AG04449 (cell line): ENCODE results near the gene FSD1.
A peak's percentile ranks its signal among the peaks of the same experiment; 100 is the strongest.

Source experiments
- CTCF ChIA-PET: fragments of 350-600 bp; formaldehyde crosslinking; extraction: SDS; loops from one replicate; lab custom pipeline; 2021; ENCODE audit warnings: antibody characterized with exemption; lab: Yijun Ruan, JAX
- POLR2A ChIA-PET: fragments of 400-600, 350-600 bp; formaldehyde crosslinking; extraction: SDS; loops from one replicate; lab custom pipeline; 2020; ENCODE audit warnings: antibody characterized with exemption, inconsistent platforms; lab: Yijun Ruan, JAX
- DNase-seq: peaks from one replicate; pipeline ENCODE4 v3.0.0-alpha.2; 2010; ENCODE audit warnings: low read depth, low spot score
- H3K4me3 ChIP-seq: 2 replicates; pipeline ENCODE4 v1.5.1; 2011; ENCODE audit warnings: low read depth, mild to moderate bottlenecking, control low read depth, low read length
- TF ChIP-seq, protein P1 (sequence below): IDR thresholded peaks from one replicate; pipeline ENCODE4 v1.5.1; 2011; ENCODE audit warnings: mild to moderate bottlenecking, moderate library complexity, low read length, control low read depth, inconsistent platforms; ENCODE audit not compliant: insufficient read depth; ENCODE audit errors: missing control alignments

FSD1 gene

DNA sequence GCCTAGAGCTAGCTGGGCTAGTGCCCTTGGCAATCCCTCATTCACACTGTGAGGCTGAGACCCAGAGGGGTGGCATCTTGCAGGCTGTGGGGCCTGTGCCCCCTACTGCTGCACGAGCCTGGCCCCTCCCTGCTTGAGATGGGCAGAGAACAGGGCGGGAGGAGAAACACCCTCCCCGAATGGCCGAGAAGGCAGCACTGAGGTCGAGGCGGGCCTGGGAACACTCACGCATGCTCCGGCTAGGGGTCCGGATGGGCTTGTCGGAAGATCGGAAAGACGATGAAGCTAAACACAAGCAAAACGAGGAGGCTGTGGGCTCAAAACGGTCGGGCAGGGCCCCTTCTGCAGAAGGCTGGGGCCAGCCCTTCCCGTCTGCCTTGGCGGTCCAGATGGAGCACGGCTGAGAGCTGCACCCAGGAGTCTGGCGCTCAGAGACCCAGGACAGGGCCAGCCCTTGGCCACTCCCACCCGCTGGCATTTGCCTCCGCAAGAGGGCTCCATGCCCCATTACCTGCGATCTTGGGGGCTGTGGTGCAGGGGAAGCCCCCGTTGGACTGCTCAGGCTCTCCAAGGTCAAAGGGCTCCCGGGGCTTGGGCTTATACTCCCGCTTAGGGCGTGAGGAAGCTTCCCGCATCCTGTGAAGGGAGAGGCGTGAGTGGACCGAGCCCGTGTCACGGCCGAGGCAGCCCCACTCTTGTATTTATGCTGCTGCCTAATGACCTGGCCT is 57.9 kb downstream of the FSD1 start:
- DNase-seq = no peak
- TF ChIP-seq, protein P1, sequence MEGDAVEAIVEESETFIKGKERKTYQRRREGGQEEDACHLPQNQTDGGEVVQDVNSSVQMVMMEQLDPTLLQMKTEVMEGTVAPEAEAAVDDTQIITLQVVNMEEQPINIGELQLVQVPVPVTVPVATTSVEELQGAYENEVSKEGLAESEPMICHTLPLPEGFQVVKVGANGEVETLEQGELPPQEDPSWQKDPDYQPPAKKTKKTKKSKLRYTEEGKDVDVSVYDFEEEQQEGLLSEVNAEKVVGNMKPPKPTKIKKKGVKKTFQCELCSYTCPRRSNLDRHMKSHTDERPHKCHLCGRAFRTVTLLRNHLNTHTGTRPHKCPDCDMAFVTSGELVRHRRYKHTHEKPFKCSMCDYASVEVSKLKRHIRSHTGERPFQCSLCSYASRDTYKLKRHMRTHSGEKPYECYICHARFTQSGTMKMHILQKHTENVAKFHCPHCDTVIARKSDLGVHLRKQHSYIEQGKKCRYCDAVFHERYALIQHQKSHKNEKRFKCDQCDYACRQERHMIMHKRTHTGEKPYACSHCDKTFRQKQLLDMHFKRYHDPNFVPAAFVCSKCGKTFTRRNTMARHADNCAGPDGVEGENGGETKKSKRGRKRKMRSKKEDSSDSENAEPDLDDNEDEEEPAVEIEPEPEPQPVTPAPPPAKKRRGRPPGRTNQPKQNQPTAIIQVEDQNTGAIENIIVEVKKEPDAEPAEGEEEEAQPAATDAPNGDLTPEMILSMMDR = no peak
- ChIA-PET CTCF (interaction anchor here (0.7 to 6.7 kb wide), 7 partner anchors 9 to 40 kb away, joined by 3 to 63 read pairs (median 6); partner anchors contain the start of genes CHAF1A, MPND and SH3GL1), POLR2A (interaction anchor here (0.5 kb wide), 1 partner anchor 485 kb away, joined by 3 read pairs; no protein-coding TSS in a partner anchor)
- H3K4me3 ChIP-seq = no peak overlapping the region

DNA sequence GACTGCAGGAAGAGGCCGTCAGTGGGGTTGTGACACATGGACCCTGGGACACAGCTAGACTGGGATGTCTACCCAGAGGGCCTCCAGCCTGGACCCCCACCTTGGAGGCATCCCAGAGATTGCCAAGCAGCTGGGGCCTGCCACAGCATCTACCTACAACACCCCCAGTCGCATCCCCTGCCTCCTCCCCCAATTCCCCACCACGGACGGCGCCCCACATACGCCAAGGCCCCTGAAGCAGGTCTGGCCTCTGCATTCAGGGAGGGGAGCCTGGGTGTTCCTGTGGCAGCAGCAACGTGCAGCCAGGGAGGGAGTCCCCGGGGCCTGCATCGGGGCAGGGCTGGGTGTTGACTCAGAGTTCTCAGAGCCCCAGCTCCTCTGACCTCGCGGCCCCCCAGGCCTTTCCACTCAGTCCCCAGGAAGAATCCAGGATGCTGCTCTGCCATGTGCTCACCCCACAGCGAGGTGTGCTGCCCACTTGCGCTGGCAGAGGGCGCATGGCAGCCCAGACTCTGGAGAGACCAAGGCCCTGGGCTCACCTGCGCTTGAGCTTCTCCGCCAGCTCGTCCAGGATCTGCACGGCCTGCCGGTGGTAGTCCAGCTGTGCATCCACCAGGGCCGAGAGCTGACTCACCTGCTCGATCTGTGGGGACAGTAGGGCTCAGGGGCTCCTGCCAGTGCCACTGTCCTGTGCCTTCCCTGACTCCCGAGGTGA is 58.6 kb downstream of the FSD1 start:
- DNase-seq = no peak
- CTCF ChIA-PET = interaction anchor here (0.7 to 6.7 kb wide), 8 partner anchors 9 to 39 kb away, joined by 3 to 63 read pairs (median 6); partner anchors contain the start of genes CHAF1A, MPND and SH3GL1
- TF ChIP-seq, protein P1 = peak; percentile 22
- POLR2A ChIA-PET = interaction anchor here (0.7 kb wide), 1 partner anchor 11 kb away, joined by 3 read pairs; no protein-coding TSS in a partner anchor
- H3K4me3 ChIP-seq = no peak overlapping the region

DNA sequence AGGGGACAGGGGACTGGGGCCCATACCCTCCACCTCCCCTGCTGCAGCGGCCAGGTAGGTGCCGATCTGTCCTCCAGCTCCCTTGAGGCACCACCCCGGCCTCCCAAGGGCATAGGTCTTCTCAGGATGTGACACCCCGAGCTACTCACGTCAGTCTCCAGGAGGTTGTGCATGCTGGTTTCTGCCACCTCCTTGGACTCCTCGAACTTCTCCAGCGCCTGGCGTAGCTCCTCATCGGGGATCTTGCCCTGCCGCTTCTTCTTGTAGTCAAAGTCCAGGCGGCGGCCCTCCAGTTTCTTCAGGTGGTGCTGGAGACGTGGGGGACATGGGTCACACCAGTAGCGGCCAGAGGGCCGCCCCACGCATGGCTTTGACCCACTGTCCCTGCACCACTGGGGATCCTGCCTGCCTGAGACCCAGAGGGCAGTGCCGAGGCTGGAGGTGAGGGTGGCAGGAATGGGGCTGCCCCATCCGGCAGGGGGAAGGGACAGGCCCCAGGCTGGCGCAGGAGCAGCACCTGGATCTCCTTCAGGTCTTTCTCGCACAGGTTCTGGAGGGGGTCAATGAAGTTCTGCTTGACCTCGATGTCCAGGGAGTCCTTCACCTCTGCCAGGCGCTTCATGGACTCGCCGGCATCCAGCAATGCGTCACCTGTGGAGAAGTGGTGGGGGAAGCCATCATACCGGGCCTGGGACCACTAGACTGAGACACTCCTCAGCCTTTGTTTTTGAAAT is 59.3 kb downstream of the FSD1 start:
- CTCF ChIA-PET = interaction anchor here (0.8 to 6.7 kb wide), 7 partner anchors 9 to 38 kb away, joined by 3 to 63 read pairs (median 6); partner anchors contain the start of genes CHAF1A, MPND and SH3GL1
- TF ChIP-seq, protein P1 = no peak
- DNase-seq = no peak
- H3K4me3 ChIP-seq = no peak overlapping the region
- POLR2A ChIA-PET = interaction anchor here (0.7 kb wide), 1 partner anchor 11 kb away, joined by 3 read pairs; no protein-coding TSS in a partner anchor

DNA sequence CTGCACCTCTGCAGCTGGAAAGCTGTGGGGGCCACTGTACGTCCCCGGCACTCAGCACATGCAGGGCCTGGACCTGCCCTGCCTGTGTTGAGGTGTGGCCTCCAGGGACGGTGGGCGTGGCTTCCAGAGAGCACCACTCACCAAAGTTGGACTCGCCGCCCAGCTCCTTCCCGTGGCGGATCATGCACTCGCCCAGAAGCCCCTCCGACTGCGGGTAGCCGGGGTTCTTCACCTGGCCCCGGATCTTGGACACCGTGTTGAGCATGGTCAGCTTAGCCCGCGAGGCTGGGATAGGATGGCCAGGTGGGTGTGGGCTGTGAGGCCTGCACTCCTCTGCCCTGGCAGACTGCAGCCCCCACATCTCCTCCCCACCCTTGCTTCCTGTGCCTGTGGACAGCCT is 60.9 kb downstream of the FSD1 start:
- ChIA-PET POLR2A (interaction anchor here (1.0 kb wide), 1 partner anchor 12 kb away, joined by 3 read pairs; no protein-coding TSS in a partner anchor), CTCF (interaction anchor here (1.0 to 6.7 kb wide), 4 partner anchors 10 to 35 kb away, joined by 3 to 63 read pairs (median 8); partner anchors contain the start of gene SH3GL1)
- H3K4me3 ChIP-seq = no peak overlapping the region
- TF ChIP-seq, protein P1 = no peak
- DNase-seq = no peak

DNA sequence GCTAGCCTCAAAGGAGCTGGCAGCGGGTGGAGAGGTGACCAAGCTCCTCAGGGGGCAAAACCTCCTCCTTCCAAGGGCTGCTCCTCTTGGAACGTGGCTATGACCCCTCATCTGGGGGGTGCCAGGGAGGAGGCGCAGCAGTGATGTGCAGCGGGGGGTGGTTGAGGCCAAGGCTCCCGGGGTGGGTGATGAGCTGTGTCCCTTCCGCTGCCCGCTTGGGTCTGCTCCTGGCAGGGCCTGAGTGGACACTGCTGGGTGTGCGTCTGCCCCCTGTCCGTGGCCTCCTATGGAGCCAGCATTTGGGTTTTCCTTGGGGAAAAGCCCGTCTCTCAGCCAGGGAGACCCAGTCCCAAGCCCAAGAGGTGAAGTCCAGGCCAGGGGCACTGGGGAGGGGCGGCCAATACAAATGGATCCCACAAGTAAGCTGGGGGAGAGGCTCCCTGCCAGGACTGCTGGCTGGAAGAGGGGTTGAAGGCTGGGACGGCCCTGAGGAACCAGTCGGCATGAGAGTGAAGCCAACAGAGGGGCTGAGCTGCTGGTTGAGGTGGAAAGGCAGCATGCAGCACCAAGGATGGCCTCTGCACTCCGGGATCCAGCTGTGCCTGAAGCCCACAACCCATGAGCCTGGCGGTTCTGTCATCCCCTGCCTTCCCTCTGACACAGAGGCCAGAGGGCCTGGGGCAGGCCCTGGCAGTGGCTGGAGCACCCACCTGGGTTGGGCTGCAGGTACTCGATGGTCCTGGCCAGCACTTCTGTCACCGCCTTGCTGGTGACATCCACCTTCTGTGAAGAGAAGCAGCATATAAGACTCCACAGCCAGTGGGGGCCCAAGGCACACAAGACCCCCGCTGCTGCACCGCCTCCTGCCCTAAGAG is 61.6 kb downstream of the FSD1 start:
- TF ChIP-seq, protein P1 = no peak
- H3K4me3 ChIP-seq = no peak overlapping the region
- CTCF ChIA-PET = interaction anchor here (1.5 to 6.7 kb wide), 3 partner anchors 10 to 35 kb away, joined by 10 to 63 read pairs (median 16); partner anchors contain the start of gene SH3GL1
- DNase-seq = no peak
- POLR2A ChIA-PET = interaction anchor here (1.0 kb wide), 1 partner anchor 13 kb away, joined by 3 read pairs; no protein-coding TSS in a partner anchor
